IPS-18c (cell line): ENCODE data around the gene SLC16A11.
"Not testable (repeated sequence)": the region's sequence is repeated elsewhere in the genome, so short reads cannot be mapped to it uniquely, and the experiment has no call there.

Experiments
- H3K4me3 ChIP-seq: 2 replicates; pipeline ENCODE4 v1.7.0; 2013; ENCODE audit warnings: low read depth, mild to moderate bottlenecking, low read length, moderate library complexity; ENCODE audit not compliant: insufficient read depth
- H3K9me3 ChIP-seq: one replicate; pipeline ENCODE4 v1.6.1; 2013; ENCODE audit warnings: mild to moderate bottlenecking, low read length, moderate library complexity; ENCODE audit not compliant: control insufficient read depth, insufficient read depth

Gene SLC16A11

GRCh38 chr17:7001318-7001961 is 42.5 kb downstream of the SLC16A11 start:
- peaks cover 2% of the 10 kb centered on the region for H3K9me3 ChIP-seq
- H3K4me3 ChIP-seq: no peak overlapping the region

DNA sequence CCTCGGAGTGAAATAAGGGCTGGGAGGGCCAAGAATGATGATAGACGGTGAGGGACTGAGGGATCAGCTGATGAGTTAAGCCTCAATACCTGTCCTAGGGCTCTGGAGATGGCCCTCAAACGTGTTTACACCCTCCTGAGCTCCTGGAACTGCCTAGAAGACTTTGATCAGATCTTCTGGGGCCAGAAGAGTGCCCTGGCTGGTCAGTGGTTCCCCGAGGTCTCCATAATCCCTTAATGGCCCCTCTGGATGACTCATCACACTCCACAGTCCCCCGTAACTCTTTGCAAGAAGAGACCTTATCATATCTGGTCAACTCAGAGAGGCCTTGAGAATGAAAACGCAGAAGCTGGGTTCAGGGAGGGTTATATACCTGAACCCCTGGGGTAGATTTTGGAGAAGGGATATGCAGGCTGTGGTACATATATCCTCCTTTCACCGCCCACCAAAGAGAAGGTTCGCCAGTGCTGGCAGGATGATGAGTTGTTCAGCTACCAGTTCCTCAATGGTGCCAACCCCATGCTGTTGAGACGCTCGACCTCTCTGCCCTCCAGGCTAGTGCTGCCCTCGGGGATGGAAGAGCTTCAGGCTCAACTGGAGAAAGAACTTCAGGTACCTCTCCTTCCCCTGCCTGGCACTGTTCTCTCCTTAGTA is 44.9 kb downstream of the SLC16A11 start:
- peaks cover 2% of the 10 kb centered on the region for H3K9me3 ChIP-seq
- no peak overlapping the region for H3K4me3 ChIP-seq

GRCh38 chr17:6997171-6997570 is 46.7 kb downstream of the SLC16A11 start:
- H3K9me3 ChIP-seq: peaks cover 1% of the 10 kb centered on the region
- no peak overlapping the region for H3K4me3 ChIP-seq

DNA sequence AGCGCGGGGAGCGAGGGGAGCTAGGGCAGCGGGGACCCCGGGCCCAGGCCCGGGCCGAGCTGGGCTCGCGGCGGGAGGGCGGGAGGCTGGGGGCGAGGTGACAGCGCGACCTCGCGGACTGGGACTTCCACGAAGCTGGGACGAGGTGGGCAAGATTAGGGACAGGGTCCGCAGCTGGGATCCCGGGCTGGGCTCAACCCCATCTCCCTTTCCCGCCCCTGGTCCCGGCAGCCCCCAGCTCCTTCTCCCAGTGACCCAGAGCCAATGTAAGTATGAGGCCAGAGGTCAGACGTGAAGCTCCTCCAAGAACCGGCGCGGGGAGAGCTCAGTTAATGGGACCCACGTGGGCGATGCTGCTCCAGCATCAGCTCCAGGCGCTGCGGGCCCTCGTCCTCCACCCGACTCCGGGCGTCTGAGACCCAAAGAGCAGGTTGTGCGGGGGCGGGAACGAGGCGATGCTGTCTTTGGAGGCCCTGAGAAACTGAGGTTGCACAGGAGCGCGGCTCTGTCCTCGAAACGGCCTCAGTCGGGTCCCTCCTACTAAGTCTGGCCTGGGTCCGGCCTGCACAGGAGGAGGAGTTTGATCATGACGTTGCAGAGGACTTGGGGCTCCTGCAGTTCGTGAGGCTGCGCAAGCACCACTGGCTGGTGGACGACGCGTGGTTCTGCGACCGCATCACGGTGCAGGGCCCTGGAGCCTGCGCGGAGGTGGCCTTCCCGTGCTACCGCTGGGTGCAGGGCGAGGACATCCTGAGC is 47.5 kb downstream of the SLC16A11 start:
- H3K4me3 ChIP-seq: peak overlapping the region; percentile 63
- no peaks in the 10 kb centered on the region for H3K9me3 ChIP-seq

DNA sequence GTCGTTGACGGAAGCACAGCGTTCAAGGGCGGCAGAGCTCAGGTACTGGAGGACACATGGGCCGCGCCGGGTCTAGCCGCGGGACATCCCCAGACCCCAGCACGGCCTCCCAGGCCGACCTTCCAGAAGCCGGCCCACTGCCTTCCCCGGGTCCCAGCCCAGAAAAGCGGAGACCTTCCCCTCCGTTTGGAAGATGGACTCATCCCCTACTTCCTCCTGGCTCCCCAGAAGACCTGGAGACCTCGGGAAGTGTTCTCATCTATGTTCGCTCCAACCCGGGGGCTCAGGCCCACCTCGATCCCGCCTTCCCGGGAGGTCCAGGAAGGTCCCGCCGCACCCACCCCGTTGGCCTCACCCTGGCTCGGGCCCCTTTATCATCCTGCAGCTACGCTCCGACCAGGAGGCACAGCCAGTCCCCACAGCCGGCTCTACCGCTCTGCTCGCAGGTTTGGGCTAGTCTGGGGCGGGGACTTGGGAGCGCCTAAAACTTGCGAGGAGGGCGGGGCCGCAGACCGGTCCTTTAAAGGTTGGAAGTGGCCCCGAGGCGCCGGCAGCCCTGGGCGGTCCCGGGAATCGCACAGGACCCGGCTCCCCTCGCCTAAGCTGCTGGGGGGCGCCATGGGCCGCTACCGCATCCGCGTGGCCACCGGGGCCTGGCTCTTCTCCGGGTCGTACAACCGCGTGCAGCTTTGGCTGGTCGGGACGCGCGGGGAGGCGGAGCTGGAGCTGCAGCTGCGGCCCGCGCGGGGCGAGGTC is 48.2 kb downstream of the SLC16A11 start, which contains the start of gene ALOX12:
Gene ALOX12 (plus strand): TSS at position 550 of the 756 bp plus-strand sequence. CDS start 69 bp downstream, at position 619.
- Histone ChIP-seq H3K9me3 (no peaks in the 10 kb centered on the region), H3K4me3 (peak within 1 kb of the TSS; percentile 63)

DNA sequence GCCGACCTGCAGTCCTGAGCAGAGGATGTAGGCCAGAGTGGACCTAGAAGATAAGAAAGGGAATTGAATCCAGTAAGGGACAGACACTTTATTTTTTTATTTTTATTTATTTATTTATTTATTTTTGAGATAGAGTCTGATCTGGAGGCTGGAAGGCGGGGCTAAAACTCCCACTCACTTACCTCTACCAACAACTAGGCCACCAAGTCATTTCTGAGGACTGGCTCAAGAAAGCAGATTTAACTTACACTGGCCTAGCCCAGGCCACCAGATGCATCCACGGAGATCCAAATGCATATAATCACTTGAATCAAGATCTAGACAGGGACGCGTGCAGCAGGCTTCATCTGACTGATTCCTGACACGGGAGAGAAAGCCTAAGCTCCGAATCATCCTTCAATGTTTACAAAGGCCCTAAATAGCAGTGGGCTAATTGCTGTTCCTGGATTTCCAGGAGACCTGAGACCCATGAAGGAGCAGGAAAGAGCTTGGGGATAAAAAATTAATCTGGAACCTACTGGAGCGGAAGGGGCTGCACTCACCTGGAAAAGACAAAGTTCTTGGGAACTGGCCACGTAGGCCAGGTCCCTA is 49.1 kb downstream of the SLC16A11 start:
- no peaks in the 10 kb centered on the region for H3K9me3 ChIP-seq
- H3K4me3 ChIP-seq: peak overlapping the region; percentile 63; the same call in 1 of the 2 replicates

DNA sequence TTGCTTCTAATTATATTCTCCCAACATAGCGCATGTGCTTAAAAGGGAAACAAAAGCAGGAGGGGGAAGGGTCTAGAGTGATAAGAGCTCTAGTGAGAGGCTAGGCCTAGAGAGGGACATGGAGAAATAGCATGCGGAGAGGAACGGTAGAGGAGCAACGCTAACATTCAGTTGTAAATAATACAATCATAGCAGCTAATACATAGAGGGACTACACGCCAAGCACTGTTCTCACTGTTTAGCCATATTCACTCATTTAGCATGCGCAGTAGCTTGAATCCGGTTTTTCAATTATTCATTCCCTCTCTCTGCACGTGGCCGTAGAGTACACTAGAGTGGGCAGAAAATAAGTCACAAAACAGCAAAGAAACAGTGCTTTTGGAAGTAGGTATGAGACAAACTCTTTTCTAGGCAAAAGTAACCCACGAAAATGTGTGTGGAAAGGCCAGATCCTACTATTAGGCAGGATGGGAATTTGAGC is 49.7 kb downstream of the SLC16A11 start:
- Histone ChIP-seq H3K4me3 (no peak overlapping the region), H3K9me3 (no peaks in the 10 kb centered on the region)

DNA sequence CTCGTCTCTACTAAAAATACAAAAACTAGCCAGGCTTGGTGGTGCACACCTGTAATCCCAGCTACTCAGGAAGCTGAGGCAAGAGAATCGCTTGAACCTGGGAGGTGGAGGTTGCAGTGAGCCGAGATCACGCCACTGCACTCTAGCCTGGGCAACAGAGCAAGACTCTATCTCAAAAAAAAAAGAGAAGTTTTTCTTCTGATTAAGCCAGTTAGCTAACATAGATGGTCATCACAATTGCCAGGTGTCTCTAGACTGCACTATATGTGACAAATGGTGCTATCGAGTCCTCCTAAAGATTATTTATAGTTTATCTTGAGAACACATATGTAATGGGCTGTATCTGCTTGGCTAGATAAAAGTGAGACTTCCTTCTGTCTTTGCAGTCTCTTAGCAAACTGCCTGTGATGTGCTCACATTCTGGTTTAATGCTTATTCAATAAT is 50.3 kb downstream of the SLC16A11 start:
- not testable (repeated sequence) for H3K9me3 ChIP-seq

More for the DNA sequence above, 50.3 kb downstream of the SLC16A11 start:
- not testable (repeated sequence) for H3K4me3 ChIP-seq
